PFSK-1 (cell line): ENCODE results near the gene SMYD1.

Source experiments
- FOXP2 ChIP-seq: optimal IDR thresholded peaks from 2 replicates; pipeline ENCODE3; 2011; ENCODE audit warnings: borderline replicate concordance, control low read depth, inconsistent platforms; ENCODE audit not compliant: insufficient read depth; ENCODE audit errors: extremely low read length, extremely low read depth
- POLR2AphosphoS5 ChIP-seq: IDR thresholded peaks from 2 replicates; pipeline ENCODE4 v1.6.1; 2012; ENCODE audit warnings: low read depth, mild to moderate bottlenecking, control low read depth, low read length, moderate library complexity
- SIN3A ChIP-seq: IDR thresholded peaks from 2 replicates; pipeline ENCODE4 v1.6.1; 2012; ENCODE audit warnings: mild to moderate bottlenecking, low read length, moderate library complexity, borderline replicate concordance; ENCODE audit not compliant: insufficient read depth
- TAF1 ChIP-seq: IDR thresholded peaks from 2 replicates; pipeline ENCODE4 v1.6.1; 2012; ENCODE audit warnings: low read length, control low read depth, borderline replicate concordance; ENCODE audit not compliant: insufficient read depth
- TF ChIP-seq, protein P1 (sequence below), 2 experiments: IDR thresholded peaks; 2 replicates each; pipeline versions ENCODE4 v1.6.1 to v1.8.0; 2011 to 2012; ENCODE audit warnings: low read depth in 2 of 2, low read length in 2 of 2, control low read depth in 1 of 2, inconsistent platforms in 1 of 2, mild to moderate bottlenecking in 1 of 2, moderate library complexity in 1 of 2; ENCODE audit not compliant: insufficient read depth in 1 of 2

The SMYD1 gene

DNA sequence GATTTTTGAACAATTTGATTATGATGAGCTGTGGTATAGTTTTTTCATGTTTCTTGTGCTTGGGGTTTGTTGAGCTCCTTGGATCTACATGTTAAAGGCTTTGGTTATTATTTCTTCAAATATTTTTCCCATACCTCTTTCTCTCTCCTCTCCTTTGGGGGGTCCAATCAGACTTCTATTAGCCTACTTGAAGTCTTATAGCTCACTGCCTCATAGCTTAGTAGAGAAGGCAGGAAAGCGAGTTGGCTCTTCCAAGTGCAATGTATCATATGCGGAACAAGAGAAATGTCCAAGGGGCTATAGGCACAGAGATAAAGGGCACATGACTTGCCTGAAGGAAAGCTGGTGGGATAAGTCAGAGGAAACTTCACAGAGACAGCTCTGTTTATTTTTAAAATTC is 74.3 kb downstream of the SMYD1 start:
- TF ChIP-seq FOXP2 = no peak
- TF ChIP-seq POLR2AphosphoS5 = no peak
- no peak for TF ChIP-seq SIN3A
- TF ChIP-seq TAF1 = no peak
- TF ChIP-seq, protein P1, sequence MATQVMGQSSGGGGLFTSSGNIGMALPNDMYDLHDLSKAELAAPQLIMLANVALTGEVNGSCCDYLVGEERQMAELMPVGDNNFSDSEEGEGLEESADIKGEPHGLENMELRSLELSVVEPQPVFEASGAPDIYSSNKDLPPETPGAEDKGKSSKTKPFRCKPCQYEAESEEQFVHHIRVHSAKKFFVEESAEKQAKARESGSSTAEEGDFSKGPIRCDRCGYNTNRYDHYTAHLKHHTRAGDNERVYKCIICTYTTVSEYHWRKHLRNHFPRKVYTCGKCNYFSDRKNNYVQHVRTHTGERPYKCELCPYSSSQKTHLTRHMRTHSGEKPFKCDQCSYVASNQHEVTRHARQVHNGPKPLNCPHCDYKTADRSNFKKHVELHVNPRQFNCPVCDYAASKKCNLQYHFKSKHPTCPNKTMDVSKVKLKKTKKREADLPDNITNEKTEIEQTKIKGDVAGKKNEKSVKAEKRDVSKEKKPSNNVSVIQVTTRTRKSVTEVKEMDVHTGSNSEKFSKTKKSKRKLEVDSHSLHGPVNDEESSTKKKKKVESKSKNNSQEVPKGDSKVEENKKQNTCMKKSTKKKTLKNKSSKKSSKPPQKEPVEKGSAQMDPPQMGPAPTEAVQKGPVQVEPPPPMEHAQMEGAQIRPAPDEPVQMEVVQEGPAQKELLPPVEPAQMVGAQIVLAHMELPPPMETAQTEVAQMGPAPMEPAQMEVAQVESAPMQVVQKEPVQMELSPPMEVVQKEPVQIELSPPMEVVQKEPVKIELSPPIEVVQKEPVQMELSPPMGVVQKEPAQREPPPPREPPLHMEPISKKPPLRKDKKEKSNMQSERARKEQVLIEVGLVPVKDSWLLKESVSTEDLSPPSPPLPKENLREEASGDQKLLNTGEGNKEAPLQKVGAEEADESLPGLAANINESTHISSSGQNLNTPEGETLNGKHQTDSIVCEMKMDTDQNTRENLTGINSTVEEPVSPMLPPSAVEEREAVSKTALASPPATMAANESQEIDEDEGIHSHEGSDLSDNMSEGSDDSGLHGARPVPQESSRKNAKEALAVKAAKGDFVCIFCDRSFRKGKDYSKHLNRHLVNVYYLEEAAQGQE (IDR thresholded peaks at IDR 0.05; ENCODE audit: insufficient read depth in 1 of 2, low read depth in 2 of 2, low read length in 2 of 2) = no peak

DNA sequence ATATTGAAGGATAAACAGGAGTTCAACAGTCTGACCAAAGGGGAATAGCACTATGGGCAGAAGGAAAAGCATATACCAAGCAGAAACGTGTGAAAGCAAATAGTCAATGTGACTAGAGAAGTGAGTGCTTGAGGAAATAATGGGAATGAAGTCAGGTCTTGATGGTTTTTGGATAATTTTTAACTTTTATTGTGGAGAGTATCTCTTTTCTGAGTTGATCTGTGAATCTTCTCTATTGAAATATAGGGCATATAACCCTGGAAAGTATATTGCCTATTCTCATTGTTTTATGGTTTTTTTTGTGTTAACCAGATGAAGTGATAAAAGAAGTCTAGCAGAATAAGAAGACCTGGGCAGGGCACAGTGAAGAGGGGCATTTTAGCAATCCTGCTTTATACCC is 76.6 kb downstream of the SMYD1 start:
- TF ChIP-seq, protein P1 (IDR thresholded peaks at IDR 0.05; ENCODE audit: insufficient read depth in 1 of 2, low read depth in 2 of 2, low read length in 2 of 2) = no peak
- TF ChIP-seq FOXP2 (no peak), TAF1 (no peak), SIN3A (no peak), POLR2AphosphoS5 (no peak)

DNA sequence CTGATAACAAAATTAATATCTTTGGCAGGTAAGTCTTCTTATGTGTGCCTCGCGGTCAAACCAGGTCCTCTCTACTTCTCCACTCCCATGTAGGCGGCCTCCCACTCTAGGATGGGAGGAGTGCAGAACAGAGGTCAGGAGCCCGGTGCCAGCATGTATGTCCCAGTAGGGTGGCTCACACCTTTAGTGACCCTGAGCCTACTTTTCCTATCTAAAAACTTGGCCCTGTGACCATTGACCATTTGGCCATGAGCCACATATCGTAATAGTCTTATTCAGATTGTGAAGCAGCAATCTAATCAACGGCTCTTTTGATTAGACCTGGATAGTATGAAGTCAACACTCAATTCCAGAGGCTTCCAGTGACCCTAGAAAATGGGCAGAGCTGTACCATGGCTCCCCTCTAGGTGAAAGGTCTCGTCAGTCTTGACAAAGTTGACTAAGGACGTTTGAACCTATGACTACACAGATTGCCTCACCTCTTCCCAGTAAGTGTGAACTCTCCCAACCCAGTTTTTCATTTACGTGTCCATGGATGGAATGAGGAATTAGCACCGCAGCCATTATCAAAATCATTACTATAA is 77.4 kb downstream of the SMYD1 start:
- TF ChIP-seq FOXP2 = no peak
- TF ChIP-seq TAF1 = no peak
- no peak for TF ChIP-seq SIN3A
- TF ChIP-seq, protein P1 (IDR thresholded peaks at IDR 0.05; ENCODE audit: insufficient read depth in 1 of 2, low read depth in 2 of 2, low read length in 2 of 2) = no peak
- TF ChIP-seq POLR2AphosphoS5 = no peak

DNA sequence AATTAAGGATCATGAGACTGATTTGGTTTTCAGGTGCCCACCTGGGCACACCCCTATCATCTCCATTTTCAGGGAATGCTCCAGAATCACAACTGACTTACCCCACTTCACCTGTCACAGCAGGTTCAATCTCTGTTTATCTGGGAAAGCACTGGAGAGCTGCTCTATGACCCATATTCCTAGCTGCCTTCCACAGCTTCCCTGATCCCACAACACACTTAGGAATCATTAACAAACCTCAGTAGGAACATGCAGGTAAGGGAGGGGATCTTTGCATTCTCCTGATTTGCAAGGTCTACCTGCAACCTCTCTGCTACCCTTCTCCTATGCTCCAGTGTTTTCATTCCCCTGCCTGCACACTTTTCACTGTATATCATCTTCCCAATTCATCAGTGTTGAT is 79.0 kb downstream of the SMYD1 start:
- TF ChIP-seq SIN3A (no peak), TAF1 (no peak), FOXP2 (no peak), POLR2AphosphoS5 (no peak)
- TF ChIP-seq, protein P1 (IDR thresholded peaks at IDR 0.05; ENCODE audit: insufficient read depth in 1 of 2, low read depth in 2 of 2, low read length in 2 of 2) = no peak

DNA sequence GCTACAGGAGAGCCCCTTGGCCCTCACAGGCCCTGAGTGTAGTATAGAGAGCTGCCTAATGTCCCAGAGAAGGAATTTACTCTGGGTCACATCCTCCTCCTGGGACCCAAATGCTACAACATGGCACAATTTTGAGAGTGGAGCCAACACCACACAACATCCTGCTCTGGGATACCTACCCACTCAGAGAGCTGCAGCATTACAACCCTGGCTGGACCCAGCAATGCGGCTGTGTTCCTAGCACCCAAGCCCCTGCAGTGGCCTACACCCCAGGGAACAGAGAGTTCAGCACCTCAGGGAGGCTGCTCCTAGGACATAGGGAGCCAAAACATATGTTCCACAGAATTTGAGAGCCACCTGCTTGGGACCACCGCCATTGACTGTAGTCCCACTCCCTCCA is 79.5 kb downstream of the SMYD1 start:
- no peak for TF ChIP-seq TAF1
- TF ChIP-seq FOXP2 = no peak
- no peak for TF ChIP-seq POLR2AphosphoS5
- TF ChIP-seq, protein P1 (IDR thresholded peaks at IDR 0.05; ENCODE audit: insufficient read depth in 1 of 2, low read depth in 2 of 2, low read length in 2 of 2) = no peak
- no peak for TF ChIP-seq SIN3A
